Epithelial cell of proximal tubule (primary cell): ENCODE results near the gene SERTAD3. TPM values are rescaled to one million over a fixed set of nuclear protein-coding genes. Genes with fewer than 3 reads are reported as not detected.

Experiments used
- DNase-seq: peaks from one replicate; pipeline ENCODE4 v3.0.0-alpha.2; 2011; ENCODE audit warnings: low read depth
- H3K4me3 ChIP-seq: 2 replicates; pipeline ENCODE4 v1.5.1; 2011; ENCODE audit warnings: low read depth, mild to moderate bottlenecking, low read length
- total RNA-seq: library from RNA; depleted of rRNA; stranded (reverse); fragments of >200 nt; gene quantifications from 2 replicates; pipeline ENCODE4 v1.2.3, GENCODE V29; 2015
- TF ChIP-seq, protein P1 (sequence below): conservative IDR thresholded peaks from 2 replicates; pipeline ENCODE4 v1.5.1; 2012; ENCODE audit warnings: low read depth, mild to moderate bottlenecking, low read length

SERTAD3 gene
- total RNA-seq, 1 donor from 2014 or later = 11.3 TPM

DNA sequence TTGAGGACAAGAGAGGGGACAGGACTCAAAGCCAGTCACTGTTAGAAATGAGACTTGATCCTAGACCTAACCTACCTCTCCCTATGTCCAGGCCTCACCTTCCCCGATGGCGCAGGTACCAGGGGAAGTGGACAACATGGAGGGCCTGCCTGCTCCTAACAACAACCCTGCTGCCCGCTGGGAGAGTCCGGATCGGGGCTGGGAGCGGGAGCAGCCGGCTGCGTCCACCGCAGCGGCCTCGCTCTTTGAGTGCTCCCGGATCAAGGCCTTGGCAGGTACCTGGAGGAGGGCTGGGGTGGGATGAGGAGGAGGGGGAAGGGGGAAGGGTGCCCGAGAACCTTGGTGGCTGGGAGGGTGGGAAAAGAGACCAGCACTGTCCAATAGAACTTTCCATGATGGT is 28.4 kb upstream of the SERTAD3 start:
- H3K4me3 ChIP-seq = no peak overlapping the region
- TF ChIP-seq, protein P1, sequence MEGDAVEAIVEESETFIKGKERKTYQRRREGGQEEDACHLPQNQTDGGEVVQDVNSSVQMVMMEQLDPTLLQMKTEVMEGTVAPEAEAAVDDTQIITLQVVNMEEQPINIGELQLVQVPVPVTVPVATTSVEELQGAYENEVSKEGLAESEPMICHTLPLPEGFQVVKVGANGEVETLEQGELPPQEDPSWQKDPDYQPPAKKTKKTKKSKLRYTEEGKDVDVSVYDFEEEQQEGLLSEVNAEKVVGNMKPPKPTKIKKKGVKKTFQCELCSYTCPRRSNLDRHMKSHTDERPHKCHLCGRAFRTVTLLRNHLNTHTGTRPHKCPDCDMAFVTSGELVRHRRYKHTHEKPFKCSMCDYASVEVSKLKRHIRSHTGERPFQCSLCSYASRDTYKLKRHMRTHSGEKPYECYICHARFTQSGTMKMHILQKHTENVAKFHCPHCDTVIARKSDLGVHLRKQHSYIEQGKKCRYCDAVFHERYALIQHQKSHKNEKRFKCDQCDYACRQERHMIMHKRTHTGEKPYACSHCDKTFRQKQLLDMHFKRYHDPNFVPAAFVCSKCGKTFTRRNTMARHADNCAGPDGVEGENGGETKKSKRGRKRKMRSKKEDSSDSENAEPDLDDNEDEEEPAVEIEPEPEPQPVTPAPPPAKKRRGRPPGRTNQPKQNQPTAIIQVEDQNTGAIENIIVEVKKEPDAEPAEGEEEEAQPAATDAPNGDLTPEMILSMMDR = no peak
- DNase-seq = no peak

DNA sequence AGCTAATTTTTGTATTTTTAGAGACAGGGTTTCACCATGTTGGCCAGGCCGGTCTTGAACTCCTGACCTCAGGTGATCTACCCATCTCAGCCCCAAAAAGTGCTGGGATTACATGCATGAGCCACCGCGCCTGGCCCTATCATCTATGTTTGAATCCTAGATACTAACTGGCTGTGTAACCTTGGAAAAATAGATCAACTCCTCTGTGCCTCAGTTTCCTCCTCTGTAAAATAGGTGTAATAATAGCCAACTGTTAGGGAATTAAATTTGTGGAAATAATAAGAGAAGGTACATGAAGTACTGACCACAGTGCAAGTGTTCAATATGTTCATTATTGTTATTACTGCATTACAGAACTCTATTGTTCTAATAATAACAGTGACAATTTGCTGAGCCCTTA is 27.0 kb upstream of the SERTAD3 start:
- TF ChIP-seq, protein P1 = no peak
- no peak for DNase-seq
- no peak overlapping the region for H3K4me3 ChIP-seq

DNA sequence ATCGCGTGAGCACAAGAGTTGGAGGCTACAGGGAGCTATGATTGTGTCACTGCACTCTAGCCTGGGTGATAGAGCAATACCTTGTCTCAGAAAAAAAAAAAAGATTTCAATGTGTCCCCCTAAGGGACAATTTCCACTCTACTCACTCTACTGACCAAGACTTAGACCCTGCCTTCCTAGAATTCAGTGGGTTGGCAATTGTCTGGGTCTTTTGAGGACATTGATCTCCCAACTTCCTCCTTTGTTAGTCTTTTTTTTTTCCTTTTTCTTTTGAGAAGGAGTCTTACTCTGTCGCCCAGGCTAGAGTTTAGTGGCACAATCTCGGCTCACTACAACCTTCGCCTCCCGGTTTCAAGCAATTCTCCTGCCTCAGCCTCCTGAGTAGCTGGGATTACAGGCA is 24.9 kb upstream of the SERTAD3 start:
- TF ChIP-seq, protein P1 = no peak
- no peak overlapping the region for H3K4me3 ChIP-seq
- DNase-seq = no peak

DNA sequence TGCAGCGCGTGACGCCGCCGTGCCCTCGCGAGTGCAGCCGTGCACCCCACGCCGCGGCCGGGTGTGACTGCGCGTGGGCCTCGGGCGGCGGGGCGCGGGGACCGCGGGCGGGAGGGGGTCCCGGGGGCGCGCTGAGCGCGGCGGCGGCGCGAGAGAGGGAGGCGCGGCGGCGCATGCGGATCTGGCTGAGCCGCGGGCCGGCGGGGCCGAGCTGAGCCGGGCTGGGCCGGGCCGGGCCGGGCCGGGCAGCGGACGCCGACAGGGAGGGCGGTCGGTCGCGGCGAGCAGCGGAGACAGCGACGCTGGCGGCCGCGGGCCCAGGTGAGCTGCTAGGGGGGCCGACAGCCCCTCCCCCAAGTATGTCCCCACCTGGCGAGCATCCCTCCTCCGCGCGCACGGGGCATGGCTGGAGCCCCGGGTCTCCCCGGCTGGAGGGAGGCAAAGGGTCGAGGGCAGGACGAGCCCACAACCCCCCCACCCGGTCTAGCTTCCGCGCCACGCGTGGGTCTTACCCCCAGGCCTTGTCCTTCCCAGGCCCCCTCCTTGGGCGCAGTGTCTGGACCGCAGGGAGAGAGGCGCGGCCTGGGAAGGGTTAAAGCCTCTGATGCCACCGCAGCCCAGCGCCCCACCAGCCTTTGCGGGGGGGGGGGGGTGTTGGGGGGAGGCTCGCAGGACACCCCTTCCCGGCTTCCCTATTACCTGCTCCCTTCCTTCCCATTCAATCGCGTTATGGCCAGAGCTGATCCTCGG is 23.0 kb upstream of the SERTAD3 start, which contains the start of gene SPTBN4:
TSS of gene SPTBN4 (plus strand) at position 17 of the 750 bp plus-strand sequence. CDS start 5,621 bp downstream, outside the sequence.
- DNase-seq = no peak
- H3K4me3 ChIP-seq = peak within 1 kb of the TSS; percentile 54
- TF ChIP-seq, protein P1 = no peak

DNA sequence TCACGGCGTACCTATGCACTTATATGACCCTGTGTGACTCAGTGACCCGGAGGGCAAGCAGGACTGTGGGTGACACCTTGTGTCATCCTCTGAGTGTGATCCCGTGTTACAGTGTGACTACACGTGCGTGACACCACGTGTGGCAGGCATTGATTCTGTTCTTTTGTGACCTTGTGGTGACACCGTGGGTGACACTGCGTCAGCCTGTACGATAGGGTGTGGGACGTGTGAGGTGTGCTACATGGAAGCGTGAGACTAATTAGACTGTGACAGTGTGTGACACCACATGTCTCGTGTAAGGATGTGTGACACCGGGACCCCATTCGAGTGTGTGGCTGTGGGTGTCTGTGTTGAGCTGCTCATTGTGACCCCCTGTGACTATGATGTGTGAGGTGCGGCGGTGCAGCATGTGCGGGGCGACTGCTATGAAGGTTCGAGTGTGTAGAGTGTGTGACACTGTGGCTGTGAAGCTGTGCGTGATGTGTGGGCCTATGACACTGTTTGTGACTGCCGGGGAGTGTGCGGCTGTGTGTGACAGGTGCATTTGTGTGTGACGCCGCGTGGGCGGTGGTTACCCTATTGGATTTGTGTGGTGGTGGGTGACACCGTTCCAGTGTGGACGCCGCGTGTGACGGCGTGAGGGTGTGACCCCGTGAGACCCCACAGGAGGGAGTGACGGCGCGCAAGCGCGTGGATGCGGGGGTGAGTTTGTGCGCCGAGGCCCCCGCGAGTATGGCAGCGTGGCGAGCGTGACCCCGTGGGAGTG is 22.3 kb upstream of the SERTAD3 start:
- DNase-seq = no peak
- TF ChIP-seq, protein P1 = no peak
- H3K4me3 ChIP-seq = peak overlapping the region; percentile 54

DNA sequence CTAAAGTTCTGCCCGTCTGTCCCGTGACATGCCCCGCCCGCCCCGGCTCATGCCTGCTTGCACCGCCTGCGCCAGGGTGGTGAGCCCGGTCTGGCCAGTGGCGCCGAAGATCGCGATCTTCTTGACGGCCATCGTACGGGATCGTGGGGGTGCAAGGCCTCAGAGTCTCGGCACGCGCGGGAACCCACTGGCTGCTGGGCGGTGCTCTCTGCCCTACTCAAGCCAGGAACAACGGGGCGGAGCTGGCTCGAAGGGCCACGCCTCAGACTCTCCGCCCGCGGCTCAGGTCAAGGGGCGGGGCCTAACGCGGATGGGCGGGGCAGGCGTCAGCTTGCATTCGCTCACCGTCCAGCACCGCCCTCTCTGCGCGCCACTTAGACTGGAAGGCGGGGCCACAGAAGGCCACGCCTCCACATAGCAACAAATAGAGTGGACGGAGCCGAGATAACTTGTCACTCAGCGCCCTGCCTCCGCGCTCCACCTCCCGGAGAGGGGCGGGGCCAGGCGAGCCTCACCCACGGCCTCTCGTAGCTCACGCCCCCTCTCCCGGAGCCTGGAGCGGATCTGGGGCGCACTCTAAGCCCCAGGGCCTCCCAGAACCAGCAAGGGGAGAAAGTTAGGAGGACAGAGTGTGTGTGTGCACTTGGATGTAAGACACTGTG is 21.6 kb upstream of the SERTAD3 start, which contains the start of gene BLVRB:
TSS of gene BLVRB (minus strand) at position 189 of the 662 bp plus-strand sequence. CDS start at position 132, 57 bp downstream.
- peak within 1 kb of the TSS; percentile 64 for H3K4me3 ChIP-seq
- peak; percentile 77 for DNase-seq
- TF ChIP-seq, protein P1 = no peak
